ENCODE results near the gene DTX3.

GRCh38 chr12:57584690-57585089 lies 19.9 kb upstream of the DTX3 start:
- TF ChIP-seq CTCF (IDR thresholded peaks at IDR 0.05 in 8 of 11, conservative IDR thresholded peaks at IDR 0.05 in 3 of 11) (no peak), POLR2A (IDR thresholded peaks at IDR 0.05) (no peak)
